NB4 (cell line): ENCODE data around the gene MARCKS.

Source experiments
- CTCF ChIP-seq: IDR thresholded peaks from one replicate; pipeline ENCODE4 v1.5.1; 2012; ENCODE audit warnings: low read depth, low read length
- POLR2A ChIP-seq: IDR thresholded peaks from 2 replicates; pipeline ENCODE4 v1.6.1; 2011; ENCODE audit warnings: mild to moderate bottlenecking; ENCODE audit not compliant: insufficient read length; ENCODE audit errors: extremely low read depth

- TF ChIP-seq CTCF = peak; percentile 57
- no peak for TF ChIP-seq POLR2A
Measured at GRCh38 chr6:113879186-113880096, 22.3 kb downstream of the MARCKS start.
